Heart right ventricle (tissue), 16 donors: Measurements from ENCODE around the gene ELOVL5. TPM values are rescaled to one million over a fixed set of nuclear protein-coding genes. Genes with fewer than 3 reads are reported as not detected.

Experiments
- ATAC-seq, 8 donors: fragments of 200-7000 bp; cut with Tn5 transposase; one replicate each; pipeline ENCODE4 v1.9.1; 2020; ENCODE audit warnings: mild to moderate bottlenecking in 8 of 8, moderate library complexity in 8 of 8, moderate number of reproducible peaks in 1 of 8
- DNase-seq, 2 donors: peaks; one replicate each; pipeline ENCODE4 v3.0.0-alpha.2; 2020
- H3K27ac ChIP-seq, 10 donors: fragments of 200-600 bp; sonication (generic) in 2 of 10; one replicate each; pipeline versions ENCODE4 v1.5.0 to v1.8.0; 2020 to 2022; ENCODE audit warnings: mild to moderate bottlenecking in 3 of 10
- H3K27me3 ChIP-seq, 7 donors: fragments of 200-600 bp; one replicate each; pipeline ENCODE4 v1.8.0; 2021 to 2022; ENCODE audit warnings: mild to moderate bottlenecking in 2 of 7
- H3K36me3 ChIP-seq, 9 donors: fragments of 200-600 bp; sonication (generic) in 1 of 9; one replicate each; pipeline versions ENCODE4 v1.5.0 to v1.8.0; 2020 to 2022; ENCODE audit warnings: mild to moderate bottlenecking in 2 of 9
- H3K4me1 ChIP-seq, 9 donors: fragments of 200-600 bp; sonication (generic) in 1 of 9; one replicate each; pipeline versions ENCODE4 v1.5.0 to v1.8.0; 2020 to 2022; ENCODE audit warnings: mild to moderate bottlenecking in 4 of 9
- H3K4me3 ChIP-seq, 10 donors: fragments of 200-600 bp; sonication (generic) in 2 of 10; one replicate each; pipeline versions ENCODE4 v1.5.0 to v1.8.0; 2020 to 2022; ENCODE audit warnings: mild to moderate bottlenecking in 7 of 10, moderate library complexity in 2 of 10
- H3K9me3 ChIP-seq, 11 donors: fragments of 200-600 bp in 10 of 11; sonication (generic) in 2 of 11; one replicate each; pipeline versions ENCODE4 v1.5.0 to v1.8.0; 2013 to 2022; ENCODE audit warnings: mild to moderate bottlenecking in 2 of 11, control low read depth in 1 of 11, moderate library complexity in 1 of 11
- CTCF ChIP-seq, 9 donors: fragments of 200-600 bp; sonication (generic) in 2 of 9; IDR thresholded peaks; one replicate each; pipeline versions ENCODE4 v1.5.0 to v1.8.0; 2021 to 2022; ENCODE audit warnings: antibody characterized with exemption in 9 of 9, mild to moderate bottlenecking in 5 of 9, moderate library complexity in 1 of 9
- WGBS, 2 donors: extraction: QIAGEN DNeasy Blood & Tissue Kit; methylation state at CpG; one replicate each; pipeline ENCODE4 v1.1.7; 2013; ENCODE audit warnings: inconsistent platforms in 1 of 2; 5-methylcytosine and 5-hydroxymethylcytosine counted together
- intact Hi-C, 10 donors: fragments of 100-400 bp; cut with DNase I; formaldehyde crosslinking; loops; one replicate each; pipeline versions ENCODE4 v1.11.1 to v1.14.2; 2022
- polyA plus RNA-seq, 2 donors: library from polyadenylated mRNA; stranded (reverse); fragments of 200-250 nt; gene quantifications; one replicate each; pipeline ENCODE4 v1.2.3, GENCODE V29; 2013
- total RNA-seq, 10 donors: library from RNA; stranded (reverse); fragmentation: NEBNext Ultra II Directional in 3 of 10; extraction: Animal tissue kit (Norgen Biotek cat#: 25700) in 3 of 10; gene quantifications; one replicate each; pipeline versions ENCODE4 v1.2.1 to v1.2.4, GENCODE V29; 2021 to 2023
- donor health status: Arrhythmogenic right ventricular cardiomyopathy.
- donor health status: ischemic (EF 13 %, LVEDD 7.1; RV severe dilation, severe dysfunction).
- donor health status: healthy with polysubstance abuse.
- donor health status: DM: no; HTN: yes; CAD: no.
- donor health status: DM: no; HTN: no; CAD: no.
- donor health status: ischemic (EF 25% LVEDD 6.9; RV normal size, moderate dysfunction).
- donor health status: ischemic (EF 25% LVEDD 5.7; RV mildly dilated, moderate dysfunction).
- donor health status: healthy.
- donor health status: DM: yes; HTN: yes; CAD: no.
- donor health status: Ischemic cardiomyopathy.
- donor health status: ischemic (EF 35%, LVEDD 5.7; RV mildly dilated, moderate dysfunction).
- donor health status: nonischemic (EF 11% LVEDD 7.7; RV severe dilation, severe dysfunction).
- donor health status: DM: yes; HTN: yes; CAD: no.
- donor health status: PGD.
- donor health status: ischemic (EF 29% LVEDD 5.4; RV normal size, mild dysfunction).
- donor health status: nonischemic (EF 23%, LVEDD 6.1; RV moderate dilation, normal function).

The ELOVL5 gene
- total and polyA plus RNA-seq, 12 donors: 16.9 to 48.1 (median 29.7) TPM

- Histone ChIP-seq H3K4me1 (peaks cover 0 to 25% (median 6%) of the 10 kb centered on the region in 9 donors), H3K27me3 (no peaks in the 10 kb centered on the region), H3K9me3 (no peaks in the 10 kb centered on the region), H3K27ac (no peak overlapping the region), H3K36me3 (peaks cover 0 to 49% (median 5%) of the 10 kb centered on the region in 9 donors), H3K4me3 (no peak overlapping the region)
- ATAC-seq: peak in 2 of 8 donors; percentile 10 to 40
- intact Hi-C loops: no loop called here
- no peak for DNase-seq
- WGBS, 2 donors: 95 to 99% methylated on average over 2 of the region's 2 CpGs
- TF ChIP-seq CTCF (IDR thresholded peaks at IDR 0.05): no peak
These were observed 90.5 kb downstream of the ELOVL5 start for GRCh38 chr6:53258076-53258773.

GRCh38 chr6:53257533-53257932 lies 91.2 kb downstream of the ELOVL5 start:
- WGBS, 2 donors: 37 to 59% methylated on average over 2 of the region's 2 CpGs
- peak in 2 of 8 donors; percentile 20 to 56 for ATAC-seq
- no peak overlapping the region for H3K27ac ChIP-seq

GRCh38 chr6:53257001-53257400 lies 91.7 kb downstream of the ELOVL5 start:
- TF ChIP-seq CTCF (IDR thresholded peaks at IDR 0.05): no peak
- Histone ChIP-seq H3K27me3 (no peaks in the 10 kb centered on the region), H3K4me3 (no peak overlapping the region), H3K4me1 (peaks cover 0 to 30% (median 7%) of the 10 kb centered on the region in 9 donors), H3K27ac (no peak overlapping the region), H3K36me3 (peaks cover 0 to 38% (median 5%) of the 10 kb centered on the region in 9 donors), H3K9me3 (no peaks in the 10 kb centered on the region)
- ATAC-seq (peak in 1 of 8 donors; percentile 16), DNase-seq (no peak)
- intact Hi-C loops: no loop called here
- WGBS, 2 donors: 49 to 50% methylated on average over 3 of the region's 3 CpGs

More at GRCh38 chr6:53257533-53257932, 91.2 kb downstream of the ELOVL5 start:
- H3K27me3 ChIP-seq: no peaks in the 10 kb centered on the region
- TF ChIP-seq CTCF (IDR thresholded peaks at IDR 0.05): no peak
- no peak for DNase-seq
- H3K4me3 ChIP-seq: no peak overlapping the region
- intact Hi-C loops: no loop called here
- peaks cover 0 to 43% (median 5%) of the 10 kb centered on the region in 9 donors for H3K36me3 ChIP-seq
- H3K9me3 ChIP-seq: no peaks in the 10 kb centered on the region
- peaks cover 0 to 25% (median 6%) of the 10 kb centered on the region in 9 donors for H3K4me1 ChIP-seq

DNA sequence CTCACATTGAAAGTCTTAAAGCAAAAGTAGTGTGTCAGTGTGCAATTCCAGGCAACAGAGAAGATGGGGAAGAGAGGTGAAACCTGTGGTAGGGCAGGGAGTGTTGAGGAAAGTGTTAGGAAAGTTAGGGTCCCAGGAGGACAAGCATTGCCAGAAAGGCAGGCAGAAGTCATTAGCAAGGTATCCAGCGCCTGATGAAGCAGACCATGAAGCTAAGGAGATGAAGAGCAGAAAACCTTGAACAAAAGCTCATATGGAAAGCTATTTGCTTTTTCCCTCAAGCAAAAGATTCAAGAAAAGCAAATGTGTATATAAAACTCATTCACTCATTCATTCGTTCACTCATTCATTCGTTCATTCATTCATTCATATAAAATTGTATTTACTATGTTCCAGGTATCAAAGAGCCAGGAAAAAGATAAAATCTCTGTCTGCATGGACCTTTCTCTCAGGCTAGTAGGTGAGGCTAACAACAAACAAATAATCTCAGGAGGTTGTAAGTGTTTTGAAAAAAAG lies 96.5 kb downstream of the ELOVL5 start:
- Histone ChIP-seq H3K27me3 (no peaks in the 10 kb centered on the region), H3K4me1 (peaks cover 0 to 27% (median 3%) of the 10 kb centered on the region in 9 donors), H3K9me3 (no peaks in the 10 kb centered on the region), H3K27ac (no peak overlapping the region), H3K36me3 (peaks cover 0 to 4% (median 0%) of the 10 kb centered on the region in 9 donors), H3K4me3 (no peak overlapping the region)
- DNase-seq (no peak), ATAC-seq (no peak)
- 80 to 82% methylated on average over 3 of the region's 3 CpGs for WGBS, 2 donors
- TF ChIP-seq CTCF (IDR thresholded peaks at IDR 0.05): no peak
- intact Hi-C loops: loop anchor here in 1 of 10 donors (5.0 kb wide), 1 partner anchor 75 kb away; no protein-coding TSS in a partner anchor
